Measurements from ENCODE around the gene GJA4.

GJA4 gene

GRCh38 chr1:34778381-34778780 lies 14.4 kb upstream of the GJA4 start:
- TF ChIP-seq, protein P1, sequence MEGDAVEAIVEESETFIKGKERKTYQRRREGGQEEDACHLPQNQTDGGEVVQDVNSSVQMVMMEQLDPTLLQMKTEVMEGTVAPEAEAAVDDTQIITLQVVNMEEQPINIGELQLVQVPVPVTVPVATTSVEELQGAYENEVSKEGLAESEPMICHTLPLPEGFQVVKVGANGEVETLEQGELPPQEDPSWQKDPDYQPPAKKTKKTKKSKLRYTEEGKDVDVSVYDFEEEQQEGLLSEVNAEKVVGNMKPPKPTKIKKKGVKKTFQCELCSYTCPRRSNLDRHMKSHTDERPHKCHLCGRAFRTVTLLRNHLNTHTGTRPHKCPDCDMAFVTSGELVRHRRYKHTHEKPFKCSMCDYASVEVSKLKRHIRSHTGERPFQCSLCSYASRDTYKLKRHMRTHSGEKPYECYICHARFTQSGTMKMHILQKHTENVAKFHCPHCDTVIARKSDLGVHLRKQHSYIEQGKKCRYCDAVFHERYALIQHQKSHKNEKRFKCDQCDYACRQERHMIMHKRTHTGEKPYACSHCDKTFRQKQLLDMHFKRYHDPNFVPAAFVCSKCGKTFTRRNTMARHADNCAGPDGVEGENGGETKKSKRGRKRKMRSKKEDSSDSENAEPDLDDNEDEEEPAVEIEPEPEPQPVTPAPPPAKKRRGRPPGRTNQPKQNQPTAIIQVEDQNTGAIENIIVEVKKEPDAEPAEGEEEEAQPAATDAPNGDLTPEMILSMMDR (IDR thresholded peaks at IDR 0.05; ENCODE audit: low read depth, low read length, missing control alignments), result no peak
- DNase-seq (ENCODE audit: extremely low read depth, low read depth), result no peak
- H3K4me3 ChIP-seq (replicated peaks; ENCODE audit: low read depth, low read length), result no peak overlapping the region

- TF ChIP-seq, protein P1 (IDR thresholded peaks at IDR 0.05; ENCODE audit: low read depth, low read length, missing control alignments), result no peak
- no peak for DNase-seq (ENCODE audit: extremely low read depth, low read depth)
- H3K4me3 ChIP-seq (replicated peaks; ENCODE audit: low read depth, low read length), result no peak overlapping the region
These were observed 13.8 kb upstream of the GJA4 start for GRCh38 chr1:34779005-34779404.

DNA sequence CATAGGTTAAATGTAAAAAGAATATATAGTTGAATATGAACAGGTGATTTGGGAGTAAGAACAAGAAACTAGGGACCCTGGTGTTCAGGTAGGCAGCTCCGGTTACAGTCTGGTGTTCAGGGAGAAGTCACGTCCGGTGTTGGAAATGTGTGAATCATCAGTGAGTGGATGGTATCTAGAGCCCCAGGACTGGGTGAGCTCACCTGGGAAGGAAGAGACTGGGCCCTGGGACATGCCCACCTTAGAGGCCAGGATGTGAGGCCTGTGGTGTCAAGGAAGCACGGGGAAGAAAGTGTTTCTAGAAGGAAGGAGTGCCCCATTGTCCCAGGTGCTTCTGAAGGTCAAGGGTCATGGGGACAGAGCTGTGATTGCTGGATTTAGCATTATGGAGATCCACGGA lies 13.3 kb upstream of the GJA4 start:
- TF ChIP-seq, protein P1 (IDR thresholded peaks at IDR 0.05; ENCODE audit: low read depth, low read length, missing control alignments), result no peak
- no peak for DNase-seq (ENCODE audit: extremely low read depth, low read depth)

DNA sequence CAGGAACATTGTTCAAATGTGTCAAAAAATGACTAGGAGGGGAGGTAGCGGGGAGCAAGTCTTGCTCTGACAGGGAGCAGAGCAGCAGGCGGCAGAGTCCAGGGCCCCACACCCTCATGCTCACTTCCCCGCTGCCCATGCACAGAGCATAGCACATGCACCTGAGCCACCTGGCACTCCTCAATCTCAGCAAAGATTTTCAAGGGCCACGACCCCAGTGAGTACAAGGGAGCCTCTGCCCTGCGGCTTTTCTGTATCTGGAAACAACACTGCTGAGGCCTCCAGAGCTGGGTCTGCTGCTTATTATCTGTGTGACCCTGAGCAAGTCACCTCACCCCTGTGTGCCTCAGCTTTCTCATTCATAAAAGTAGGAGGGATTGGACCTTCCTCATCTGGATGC lies 12.8 kb upstream of the GJA4 start:
- H3K4me3 ChIP-seq (replicated peaks; ENCODE audit: low read depth, low read length), result no peak overlapping the region
- TF ChIP-seq, protein P1 (IDR thresholded peaks at IDR 0.05; ENCODE audit: low read depth, low read length, missing control alignments), result no peak
- no peak for DNase-seq (ENCODE audit: extremely low read depth, low read depth)

More for the DNA sequence above, 13.3 kb upstream of the GJA4 start:
- no peak overlapping the region for H3K4me3 ChIP-seq (replicated peaks; ENCODE audit: low read depth, low read length)

- DNase-seq (ENCODE audit: extremely low read depth, low read depth), result no peak
- TF ChIP-seq, protein P1 (IDR thresholded peaks at IDR 0.05; ENCODE audit: low read depth, low read length, missing control alignments), result no peak
- H3K4me3 ChIP-seq (replicated peaks; ENCODE audit: low read depth, low read length), result no peak overlapping the region
These were observed 12.3 kb upstream of the GJA4 start for GRCh38 chr1:34780528-34780927.

DNA sequence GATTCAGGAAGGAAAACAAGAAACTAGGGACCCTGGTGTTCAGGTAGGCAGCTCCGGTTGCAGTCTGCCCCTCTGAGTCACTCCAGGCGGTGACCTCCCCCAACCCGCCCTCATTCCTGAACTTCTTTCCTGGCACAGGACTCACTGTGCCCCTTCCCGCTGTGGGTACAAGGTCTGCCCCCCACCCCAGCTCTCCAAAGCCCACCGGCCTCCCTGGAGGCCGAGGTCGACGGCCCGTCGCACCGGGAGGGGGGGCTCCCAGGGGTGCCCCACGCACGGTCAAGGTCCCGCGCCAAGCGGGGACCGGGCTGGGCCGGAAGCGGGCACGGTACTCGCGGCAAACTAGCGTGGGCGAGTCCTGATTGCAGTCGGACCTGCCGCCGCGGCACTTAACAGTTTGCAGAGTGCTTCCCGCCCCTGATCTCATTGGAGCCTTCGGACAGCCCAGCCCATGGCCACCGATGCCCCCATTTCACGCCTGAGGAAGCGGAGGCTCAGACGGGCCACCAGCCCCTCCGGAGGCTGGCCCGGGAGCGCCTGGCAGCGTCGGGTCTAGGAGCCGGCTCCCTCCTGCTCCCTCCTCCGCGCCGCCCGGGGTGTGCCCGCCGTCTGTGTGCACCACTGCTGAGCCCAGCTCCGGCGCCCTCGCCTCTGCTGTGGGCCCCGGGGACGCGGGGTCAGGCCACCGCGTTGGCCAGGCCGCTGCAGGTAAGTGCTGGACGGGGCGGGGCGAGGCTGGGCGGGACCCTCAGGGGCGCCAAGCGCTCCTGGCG lies 11.5 kb upstream of the GJA4 start, which contains the start of gene GJB3:
TSS of gene GJB3 (plus strand) at position 144 of the 773 bp plus-strand sequence. CDS start 3,549 bp downstream, outside the sequence.
- TF ChIP-seq, protein P1 (IDR thresholded peaks at IDR 0.05; ENCODE audit: low read depth, low read length, missing control alignments), result no peak
- no peak for DNase-seq (ENCODE audit: extremely low read depth, low read depth)
- no peak within 1 kb of the TSS for H3K4me3 ChIP-seq (replicated peaks; ENCODE audit: low read depth, low read length)

All from HFF-Myc (cell line).